K562 (cell line): ENCODE data around the gene CAPN12. TPM values are rescaled to one million over a fixed set of nuclear protein-coding genes. Genes with fewer than 3 reads are reported as not detected.

Experiments
- CHD1 ChIP-seq: fragments of 200-600 bp; sonication (generic); IDR thresholded peaks from one replicate; pipeline ENCODE4 v1.6.1; 2012; ENCODE audit warnings: mild to moderate bottlenecking, moderate library complexity, low read length, inconsistent platforms
- FOXK2 ChIP-seq, 2 experiments: fragments of 450-650 bp; IDR thresholded peaks in 1 of 2; conservative IDR thresholded peaks in 1 of 2; 2 replicates each; pipeline ENCODE4 v1.6.1; 2016; ENCODE audit warnings: low read depth in 2 of 2, mild to moderate bottlenecking in 1 of 2
- HCFC1 ChIP-seq: IDR thresholded peaks from 2 replicates; pipeline ENCODE4 v1.6.1; 2012; ENCODE audit warnings: low read depth, low read length, improper control_type of control experiment
- NCOA1 ChIP-seq: fragments of 450-650 bp; IDR thresholded peaks from 2 replicates; pipeline ENCODE4 v1.6.1; 2016; ENCODE audit warnings: low read depth
- polyA plus RNA-seq, 8 experiments: library from polyadenylated mRNA; depleted of rRNA in 4 of 8; stranded (reverse) in 5 of 8; unstranded in 3 of 8; fragments of >200 nt; fragmentation: Nextera tagmentation in 2 of 8; fragmentation: Illumina TruSeq in 1 of 8; extraction: Ambion mirVana in 2 of 8; extraction: Trizol in 1 of 8; gene quantifications; 2 replicates each; pipeline versions ENCODE4 v1.2.1 to v1.2.3, GENCODE V29; 2011 to 2014; ENCODE audit warnings: inconsistent platforms in 1 of 8, missing spikeins in 1 of 8
- total RNA-seq, 7 experiments: library from RNA; depleted of rRNA in 6 of 7; stranded (reverse); fragments of >200 nt in 6 of 7; fragmentation: Illumina TruSeq in 2 of 7; extraction: Trizol in 2 of 7; gene quantifications; 2 replicates each; pipeline versions ENCODE4 v1.2.1 to v1.2.3, GENCODE V29; 2011 to 2021; ENCODE audit warnings: low replicate concordance in 1 of 7
- TF ChIP-seq, protein P1 (sequence below): sonication (generic); formaldehyde crosslinking; IDR thresholded peaks from 2 replicates; pipeline ENCODE4 v1.8.0; 2022; ENCODE audit warnings: mild to moderate bottlenecking, missing genetic modification reagents
- TF ChIP-seq, protein P2 (sequence below): fragments of 250-450 bp; sonication (Bioruptor Pico); IDR thresholded peaks from 2 replicates; pipeline ENCODE4 v1.5.1; 2021; ENCODE audit warnings: mild to moderate bottlenecking
- TF ChIP-seq, protein P3 (sequence below): fragments of 450-650 bp; IDR thresholded peaks from 2 replicates; pipeline ENCODE4 v1.6.1; 2016
- TF ChIP-seq, protein P4 (sequence below): IDR thresholded peaks from 3 replicates; pipeline ENCODE4 v1.6.1; 2011; ENCODE audit warnings: borderline replicate concordance, mild to moderate bottlenecking; ENCODE audit not compliant: insufficient read length, insufficient read depth
- TF ChIP-seq, protein P5 (sequence below): fragments of 450-650 bp; IDR thresholded peaks from 2 replicates; pipeline ENCODE4 v1.6.1; 2016; ENCODE audit warnings: mild to moderate bottlenecking, moderate library complexity

CAPN12 gene
- total and polyA plus RNA-seq, 9 of the 15 experiments (the other 6 are each of a cell fraction or from before 2014, with no cell fraction given): 0.83 to 7.0 (median 1.6) TPM

DNA sequence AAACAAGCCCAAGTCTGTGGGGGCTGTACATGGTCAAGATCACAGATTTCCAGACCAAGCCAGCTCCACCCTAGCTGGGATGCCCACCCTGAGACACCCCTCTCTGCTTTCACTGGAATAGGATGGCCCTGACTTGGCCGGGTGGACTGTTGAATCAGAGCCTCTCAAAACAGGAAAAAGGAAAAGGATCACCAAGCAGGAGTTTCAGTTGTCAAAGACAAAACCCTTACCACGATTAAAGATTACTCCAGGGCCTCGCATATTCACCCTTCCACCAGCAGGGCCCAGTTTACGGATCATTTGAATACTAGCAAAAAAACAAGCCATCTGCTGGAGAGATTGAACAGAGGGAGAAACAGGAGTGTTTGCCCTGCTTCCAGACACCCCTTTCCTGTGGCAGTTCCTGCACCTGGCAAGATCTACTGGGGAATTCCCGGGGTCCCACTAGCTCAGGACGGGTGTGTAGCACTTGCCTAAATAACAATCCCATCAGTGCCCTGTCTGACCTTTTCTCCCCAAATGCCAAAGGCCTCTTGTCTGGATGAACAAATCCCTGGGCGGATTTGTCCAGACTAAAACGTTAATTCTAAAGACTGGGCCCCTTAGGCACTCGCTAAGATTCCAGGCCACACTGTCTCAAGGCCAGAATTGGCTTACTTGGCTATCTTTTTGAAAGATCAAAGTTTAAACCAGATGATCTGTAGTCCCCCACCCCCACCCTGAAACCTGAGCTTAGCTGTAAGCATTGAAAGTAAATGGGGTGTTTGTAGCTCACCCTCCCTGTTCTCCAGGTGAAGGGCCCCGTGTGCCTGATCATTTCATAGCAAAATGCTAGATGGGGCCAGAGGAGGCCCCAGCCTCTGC lies 58.4 kb downstream of the CAPN12 start (continued):
- TF ChIP-seq, protein P1, sequence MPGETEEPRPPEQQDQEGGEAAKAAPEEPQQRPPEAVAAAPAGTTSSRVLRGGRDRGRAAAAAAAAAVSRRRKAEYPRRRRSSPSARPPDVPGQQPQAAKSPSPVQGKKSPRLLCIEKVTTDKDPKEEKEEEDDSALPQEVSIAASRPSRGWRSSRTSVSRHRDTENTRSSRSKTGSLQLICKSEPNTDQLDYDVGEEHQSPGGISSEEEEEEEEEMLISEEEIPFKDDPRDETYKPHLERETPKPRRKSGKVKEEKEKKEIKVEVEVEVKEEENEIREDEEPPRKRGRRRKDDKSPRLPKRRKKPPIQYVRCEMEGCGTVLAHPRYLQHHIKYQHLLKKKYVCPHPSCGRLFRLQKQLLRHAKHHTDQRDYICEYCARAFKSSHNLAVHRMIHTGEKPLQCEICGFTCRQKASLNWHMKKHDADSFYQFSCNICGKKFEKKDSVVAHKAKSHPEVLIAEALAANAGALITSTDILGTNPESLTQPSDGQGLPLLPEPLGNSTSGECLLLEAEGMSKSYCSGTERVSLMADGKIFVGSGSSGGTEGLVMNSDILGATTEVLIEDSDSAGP: no peak
- TF ChIP-seq NCOA1: no peak
- TF ChIP-seq, protein P2, sequence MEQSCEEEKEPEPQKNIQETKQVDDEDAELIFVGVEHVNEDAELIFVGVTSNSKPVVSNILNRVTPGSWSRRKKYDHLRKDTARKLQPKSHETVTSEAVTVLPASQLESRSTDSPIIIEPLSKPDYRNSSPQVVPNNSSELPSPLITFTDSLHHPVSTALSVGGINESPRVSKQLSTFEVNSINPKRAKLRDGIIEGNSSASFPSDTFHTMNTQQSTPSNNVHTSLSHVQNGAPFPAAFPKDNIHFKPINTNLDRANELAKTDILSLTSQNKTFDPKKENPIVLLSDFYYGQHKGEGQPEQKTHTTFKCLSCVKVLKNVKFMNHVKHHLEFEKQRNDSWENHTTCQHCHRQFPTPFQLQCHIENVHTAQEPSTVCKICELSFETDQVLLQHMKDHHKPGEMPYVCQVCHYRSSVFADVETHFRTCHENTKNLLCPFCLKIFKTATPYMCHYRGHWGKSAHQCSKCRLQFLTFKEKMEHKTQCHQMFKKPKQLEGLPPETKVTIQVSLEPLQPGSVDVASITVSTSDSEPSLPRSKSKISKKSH (CRISPR knock-in tag): no peak
- TF ChIP-seq, protein P3, sequence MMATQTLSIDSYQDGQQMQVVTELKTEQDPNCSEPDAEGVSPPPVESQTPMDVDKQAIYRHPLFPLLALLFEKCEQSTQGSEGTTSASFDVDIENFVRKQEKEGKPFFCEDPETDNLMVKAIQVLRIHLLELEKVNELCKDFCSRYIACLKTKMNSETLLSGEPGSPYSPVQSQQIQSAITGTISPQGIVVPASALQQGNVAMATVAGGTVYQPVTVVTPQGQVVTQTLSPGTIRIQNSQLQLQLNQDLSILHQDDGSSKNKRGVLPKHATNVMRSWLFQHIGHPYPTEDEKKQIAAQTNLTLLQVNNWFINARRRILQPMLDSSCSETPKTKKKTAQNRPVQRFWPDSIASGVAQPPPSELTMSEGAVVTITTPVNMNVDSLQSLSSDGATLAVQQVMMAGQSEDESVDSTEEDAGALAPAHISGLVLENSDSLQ: no peak
- TF ChIP-seq, protein P4, sequence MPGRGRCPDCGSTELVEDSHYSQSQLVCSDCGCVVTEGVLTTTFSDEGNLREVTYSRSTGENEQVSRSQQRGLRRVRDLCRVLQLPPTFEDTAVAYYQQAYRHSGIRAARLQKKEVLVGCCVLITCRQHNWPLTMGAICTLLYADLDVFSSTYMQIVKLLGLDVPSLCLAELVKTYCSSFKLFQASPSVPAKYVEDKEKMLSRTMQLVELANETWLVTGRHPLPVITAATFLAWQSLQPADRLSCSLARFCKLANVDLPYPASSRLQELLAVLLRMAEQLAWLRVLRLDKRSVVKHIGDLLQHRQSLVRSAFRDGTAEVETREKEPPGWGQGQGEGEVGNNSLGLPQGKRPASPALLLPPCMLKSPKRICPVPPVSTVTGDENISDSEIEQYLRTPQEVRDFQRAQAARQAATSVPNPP: no peak
- TF ChIP-seq FOXK2 (conservative IDR thresholded peaks at IDR 0.05 in 1 of 2, IDR thresholded peaks at IDR 0.05 in 1 of 2; ENCODE audit: low read depth in 2 of 2): no peak
- TF ChIP-seq, protein P5, sequence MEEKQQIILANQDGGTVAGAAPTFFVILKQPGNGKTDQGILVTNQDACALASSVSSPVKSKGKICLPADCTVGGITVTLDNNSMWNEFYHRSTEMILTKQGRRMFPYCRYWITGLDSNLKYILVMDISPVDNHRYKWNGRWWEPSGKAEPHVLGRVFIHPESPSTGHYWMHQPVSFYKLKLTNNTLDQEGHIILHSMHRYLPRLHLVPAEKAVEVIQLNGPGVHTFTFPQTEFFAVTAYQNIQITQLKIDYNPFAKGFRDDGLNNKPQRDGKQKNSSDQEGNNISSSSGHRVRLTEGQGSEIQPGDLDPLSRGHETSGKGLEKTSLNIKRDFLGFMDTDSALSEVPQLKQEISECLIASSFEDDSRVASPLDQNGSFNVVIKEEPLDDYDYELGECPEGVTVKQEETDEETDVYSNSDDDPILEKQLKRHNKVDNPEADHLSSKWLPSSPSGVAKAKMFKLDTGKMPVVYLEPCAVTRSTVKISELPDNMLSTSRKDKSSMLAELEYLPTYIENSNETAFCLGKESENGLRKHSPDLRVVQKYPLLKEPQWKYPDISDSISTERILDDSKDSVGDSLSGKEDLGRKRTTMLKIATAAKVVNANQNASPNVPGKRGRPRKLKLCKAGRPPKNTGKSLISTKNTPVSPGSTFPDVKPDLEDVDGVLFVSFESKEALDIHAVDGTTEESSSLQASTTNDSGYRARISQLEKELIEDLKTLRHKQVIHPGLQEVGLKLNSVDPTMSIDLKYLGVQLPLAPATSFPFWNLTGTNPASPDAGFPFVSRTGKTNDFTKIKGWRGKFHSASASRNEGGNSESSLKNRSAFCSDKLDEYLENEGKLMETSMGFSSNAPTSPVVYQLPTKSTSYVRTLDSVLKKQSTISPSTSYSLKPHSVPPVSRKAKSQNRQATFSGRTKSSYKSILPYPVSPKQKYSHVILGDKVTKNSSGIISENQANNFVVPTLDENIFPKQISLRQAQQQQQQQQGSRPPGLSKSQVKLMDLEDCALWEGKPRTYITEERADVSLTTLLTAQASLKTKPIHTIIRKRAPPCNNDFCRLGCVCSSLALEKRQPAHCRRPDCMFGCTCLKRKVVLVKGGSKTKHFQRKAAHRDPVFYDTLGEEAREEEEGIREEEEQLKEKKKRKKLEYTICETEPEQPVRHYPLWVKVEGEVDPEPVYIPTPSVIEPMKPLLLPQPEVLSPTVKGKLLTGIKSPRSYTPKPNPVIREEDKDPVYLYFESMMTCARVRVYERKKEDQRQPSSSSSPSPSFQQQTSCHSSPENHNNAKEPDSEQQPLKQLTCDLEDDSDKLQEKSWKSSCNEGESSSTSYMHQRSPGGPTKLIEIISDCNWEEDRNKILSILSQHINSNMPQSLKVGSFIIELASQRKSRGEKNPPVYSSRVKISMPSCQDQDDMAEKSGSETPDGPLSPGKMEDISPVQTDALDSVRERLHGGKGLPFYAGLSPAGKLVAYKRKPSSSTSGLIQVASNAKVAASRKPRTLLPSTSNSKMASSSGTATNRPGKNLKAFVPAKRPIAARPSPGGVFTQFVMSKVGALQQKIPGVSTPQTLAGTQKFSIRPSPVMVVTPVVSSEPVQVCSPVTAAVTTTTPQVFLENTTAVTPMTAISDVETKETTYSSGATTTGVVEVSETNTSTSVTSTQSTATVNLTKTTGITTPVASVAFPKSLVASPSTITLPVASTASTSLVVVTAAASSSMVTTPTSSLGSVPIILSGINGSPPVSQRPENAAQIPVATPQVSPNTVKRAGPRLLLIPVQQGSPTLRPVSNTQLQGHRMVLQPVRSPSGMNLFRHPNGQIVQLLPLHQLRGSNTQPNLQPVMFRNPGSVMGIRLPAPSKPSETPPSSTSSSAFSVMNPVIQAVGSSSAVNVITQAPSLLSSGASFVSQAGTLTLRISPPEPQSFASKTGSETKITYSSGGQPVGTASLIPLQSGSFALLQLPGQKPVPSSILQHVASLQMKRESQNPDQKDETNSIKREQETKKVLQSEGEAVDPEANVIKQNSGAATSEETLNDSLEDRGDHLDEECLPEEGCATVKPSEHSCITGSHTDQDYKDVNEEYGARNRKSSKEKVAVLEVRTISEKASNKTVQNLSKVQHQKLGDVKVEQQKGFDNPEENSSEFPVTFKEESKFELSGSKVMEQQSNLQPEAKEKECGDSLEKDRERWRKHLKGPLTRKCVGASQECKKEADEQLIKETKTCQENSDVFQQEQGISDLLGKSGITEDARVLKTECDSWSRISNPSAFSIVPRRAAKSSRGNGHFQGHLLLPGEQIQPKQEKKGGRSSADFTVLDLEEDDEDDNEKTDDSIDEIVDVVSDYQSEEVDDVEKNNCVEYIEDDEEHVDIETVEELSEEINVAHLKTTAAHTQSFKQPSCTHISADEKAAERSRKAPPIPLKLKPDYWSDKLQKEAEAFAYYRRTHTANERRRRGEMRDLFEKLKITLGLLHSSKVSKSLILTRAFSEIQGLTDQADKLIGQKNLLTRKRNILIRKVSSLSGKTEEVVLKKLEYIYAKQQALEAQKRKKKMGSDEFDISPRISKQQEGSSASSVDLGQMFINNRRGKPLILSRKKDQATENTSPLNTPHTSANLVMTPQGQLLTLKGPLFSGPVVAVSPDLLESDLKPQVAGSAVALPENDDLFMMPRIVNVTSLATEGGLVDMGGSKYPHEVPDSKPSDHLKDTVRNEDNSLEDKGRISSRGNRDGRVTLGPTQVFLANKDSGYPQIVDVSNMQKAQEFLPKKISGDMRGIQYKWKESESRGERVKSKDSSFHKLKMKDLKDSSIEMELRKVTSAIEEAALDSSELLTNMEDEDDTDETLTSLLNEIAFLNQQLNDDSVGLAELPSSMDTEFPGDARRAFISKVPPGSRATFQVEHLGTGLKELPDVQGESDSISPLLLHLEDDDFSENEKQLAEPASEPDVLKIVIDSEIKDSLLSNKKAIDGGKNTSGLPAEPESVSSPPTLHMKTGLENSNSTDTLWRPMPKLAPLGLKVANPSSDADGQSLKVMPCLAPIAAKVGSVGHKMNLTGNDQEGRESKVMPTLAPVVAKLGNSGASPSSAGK: no peak
- no peak for TF ChIP-seq HCFC1
- TF ChIP-seq CHD1: no peak
